T-helper 1 cell treated with Interleukin-12 subunit alpha and Interleukin-12 subunit beta and Interleukin-4 antibody, amounts not matched to agents 30 μg/mL and 1 μg/mL, for 36 hours (primary cell): ENCODE results near the gene ACER3.
"Not testable (repeated sequence)": the region's sequence is repeated elsewhere in the genome, so short reads cannot be mapped to it uniquely, and the experiment has no call there.

Source experiments
- H3K27ac Mint-ChIP-seq: one replicate; pipeline ENCODE4 v1.8.0; 2021; ENCODE audit warnings: mild to moderate bottlenecking, mixed read lengths
- H3K27me3 Mint-ChIP-seq: one replicate; pipeline ENCODE4 v1.8.0; 2021; ENCODE audit warnings: low read depth, mixed read lengths
- H3K36me3 Mint-ChIP-seq: one replicate; pipeline ENCODE4 v1.8.0; 2021; ENCODE audit warnings: low read depth, mixed read lengths
- H3K4me1 Mint-ChIP-seq: one replicate; pipeline ENCODE4 v1.8.0; 2021; ENCODE audit warnings: low read depth, mixed read lengths
- H3K4me3 Mint-ChIP-seq: one replicate; pipeline ENCODE4 v1.8.0; 2021; ENCODE audit warnings: mild to moderate bottlenecking, moderate library complexity, mixed read lengths
- H3K9me3 Mint-ChIP-seq: one replicate; pipeline ENCODE4 v1.8.0; 2021; ENCODE audit warnings: mixed read lengths

ACER3 gene

GRCh38 chr11:77047007-77047927 lies 186.5 kb downstream of the ACER3 start:
- peak overlapping the region; percentile 18 for H3K4me3 Mint-ChIP-seq
- H3K27me3 Mint-ChIP-seq = peaks cover 30% of the 10 kb centered on the region
- no peaks in the 10 kb centered on the region for H3K9me3 Mint-ChIP-seq
- peaks cover 8% of the 10 kb centered on the region for H3K4me1 Mint-ChIP-seq
- no peak overlapping the region for H3K27ac Mint-ChIP-seq
- no peaks in the 10 kb centered on the region for H3K36me3 Mint-ChIP-seq

GRCh38 chr11:77047928-77048446 lies 187.3 kb downstream of the ACER3 start:
- not testable (repeated sequence) for H3K36me3 Mint-ChIP-seq, H3K4me3 Mint-ChIP-seq, H3K4me1 Mint-ChIP-seq, H3K27ac Mint-ChIP-seq, H3K9me3 Mint-ChIP-seq
- H3K27me3 Mint-ChIP-seq = peaks cover 27% of the 10 kb centered on the region

- peaks cover 23% of the 10 kb centered on the region for H3K27me3 Mint-ChIP-seq
- no peak overlapping the region for H3K27ac Mint-ChIP-seq
- H3K36me3 Mint-ChIP-seq = no peaks in the 10 kb centered on the region
- no peaks in the 10 kb centered on the region for H3K9me3 Mint-ChIP-seq
- H3K4me1 Mint-ChIP-seq = peaks cover 8% of the 10 kb centered on the region
- no peak overlapping the region for H3K4me3 Mint-ChIP-seq
Observed at GRCh38 chr11:77049026-77049425, 188.3 kb downstream of the ACER3 start.

DNA sequence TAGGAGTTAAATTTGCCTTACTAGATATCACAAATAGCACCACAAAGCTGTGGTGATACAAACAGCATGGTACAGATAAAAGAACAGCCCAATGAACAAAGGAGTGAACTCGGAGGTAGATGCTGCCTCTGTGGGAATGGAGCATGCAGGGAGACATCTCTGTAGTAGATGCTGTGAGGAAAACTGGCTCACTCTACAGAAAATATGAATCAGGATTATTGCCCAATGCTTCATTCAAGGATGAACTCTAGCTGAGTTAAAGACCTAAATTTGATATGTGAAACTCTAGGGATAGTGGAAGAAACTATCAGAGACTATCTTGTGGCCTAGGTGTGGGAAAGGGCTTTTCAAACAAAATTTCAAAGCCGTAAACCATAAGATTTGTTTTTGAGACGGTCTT lies 190.8 kb downstream of the ACER3 start:
- Mint-ChIP-seq H3K4me1 (peaks cover 4% of the 10 kb centered on the region), H3K4me3 (no peak overlapping the region), H3K9me3 (peaks cover 3% of the 10 kb centered on the region), H3K27ac (no peak overlapping the region), H3K36me3 (no peaks in the 10 kb centered on the region), H3K27me3 (peaks cover 7% of the 10 kb centered on the region)

GRCh38 chr11:77052518-77052917 lies 191.8 kb downstream of the ACER3 start:
- Mint-ChIP-seq H3K4me3 (no peak overlapping the region), H3K27me3 (peaks cover 3% of the 10 kb centered on the region)

DNA sequence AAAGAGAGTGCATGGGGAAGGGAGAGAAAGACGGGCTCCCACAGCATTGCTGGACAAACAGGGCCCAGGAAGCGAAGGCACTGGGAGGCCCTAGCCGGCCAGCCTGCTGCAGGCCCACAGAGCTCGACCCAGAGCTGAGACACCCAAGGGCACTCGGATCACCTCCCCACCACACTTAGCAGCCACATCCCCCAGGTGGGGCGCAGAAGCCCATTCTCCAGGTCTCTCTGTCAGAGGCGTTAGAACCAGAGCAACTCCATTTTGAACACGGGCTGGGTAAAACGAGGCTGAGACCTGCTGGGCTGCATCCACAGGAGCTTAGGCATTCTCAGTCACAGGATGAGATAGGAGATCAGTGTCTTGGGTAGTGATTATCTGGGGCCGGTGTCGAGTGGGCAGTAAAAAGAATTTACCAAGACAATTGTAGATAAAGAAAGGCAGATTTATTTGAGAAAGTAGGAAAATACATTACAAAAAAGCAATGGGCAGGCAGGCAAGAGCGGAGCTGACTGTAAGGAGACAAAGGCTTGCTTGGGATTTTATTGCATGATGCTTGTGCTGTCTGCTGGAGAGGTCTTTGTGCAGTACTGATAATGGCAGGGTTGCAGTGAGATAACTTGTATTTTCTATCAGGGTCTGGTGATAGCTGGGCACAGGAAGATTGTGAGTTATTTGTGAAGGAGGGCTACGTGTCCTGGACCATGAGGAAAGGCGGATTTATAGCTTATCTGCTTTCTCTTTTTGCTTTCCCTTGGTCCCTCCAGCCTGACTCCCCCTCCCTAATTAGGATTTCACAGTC lies 192.7 kb downstream of the ACER3 start:
- H3K4me3 Mint-ChIP-seq = no peak overlapping the region
- H3K36me3 Mint-ChIP-seq = no peaks in the 10 kb centered on the region
- no peak overlapping the region for H3K27ac Mint-ChIP-seq
- H3K9me3 Mint-ChIP-seq = peaks cover 7% of the 10 kb centered on the region
- H3K27me3 Mint-ChIP-seq = peaks cover 3% of the 10 kb centered on the region
- H3K4me1 Mint-ChIP-seq = no peaks in the 10 kb centered on the region

More at GRCh38 chr11:77052518-77052917, 191.8 kb downstream of the ACER3 start:
- no peaks in the 10 kb centered on the region for H3K4me1 Mint-ChIP-seq
- H3K36me3 Mint-ChIP-seq = no peaks in the 10 kb centered on the region
- peaks cover 7% of the 10 kb centered on the region for H3K9me3 Mint-ChIP-seq
- no peak overlapping the region for H3K27ac Mint-ChIP-seq

DNA sequence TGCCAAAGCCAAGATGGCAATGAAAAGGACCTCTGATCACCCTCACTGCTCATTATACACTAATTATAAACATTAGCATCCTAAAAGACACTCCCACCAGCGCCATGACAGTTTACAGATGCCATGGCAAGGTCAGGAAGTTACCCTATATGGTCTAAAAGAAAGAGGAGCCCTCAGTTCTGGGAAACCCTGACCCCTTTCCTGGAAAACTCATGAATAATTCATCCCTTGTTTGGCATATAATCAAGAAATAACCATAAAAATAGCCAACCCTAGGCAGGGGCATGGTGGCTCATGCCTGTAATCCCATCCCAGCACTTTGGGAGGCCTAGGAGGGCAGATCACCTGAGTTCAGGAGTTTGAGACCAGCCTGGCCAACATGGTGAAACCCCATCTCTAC lies 193.4 kb downstream of the ACER3 start:
- H3K4me3 Mint-ChIP-seq = no peak overlapping the region
- H3K9me3 Mint-ChIP-seq = peaks cover 7% of the 10 kb centered on the region
- peaks cover 3% of the 10 kb centered on the region for H3K27me3 Mint-ChIP-seq
- H3K4me1 Mint-ChIP-seq = no peaks in the 10 kb centered on the region
- H3K36me3 Mint-ChIP-seq = no peaks in the 10 kb centered on the region
- no peak overlapping the region for H3K27ac Mint-ChIP-seq

- H3K4me3 Mint-ChIP-seq = no peak overlapping the region
- no peaks in the 10 kb centered on the region for H3K4me1 Mint-ChIP-seq
- H3K36me3 Mint-ChIP-seq = no peaks in the 10 kb centered on the region
- peaks cover 7% of the 10 kb centered on the region for H3K9me3 Mint-ChIP-seq
- H3K27ac Mint-ChIP-seq = no peak overlapping the region
- H3K27me3 Mint-ChIP-seq = peaks cover 8% of the 10 kb centered on the region
Observed at GRCh38 chr11:77055101-77055561, 194.4 kb downstream of the ACER3 start.

DNA sequence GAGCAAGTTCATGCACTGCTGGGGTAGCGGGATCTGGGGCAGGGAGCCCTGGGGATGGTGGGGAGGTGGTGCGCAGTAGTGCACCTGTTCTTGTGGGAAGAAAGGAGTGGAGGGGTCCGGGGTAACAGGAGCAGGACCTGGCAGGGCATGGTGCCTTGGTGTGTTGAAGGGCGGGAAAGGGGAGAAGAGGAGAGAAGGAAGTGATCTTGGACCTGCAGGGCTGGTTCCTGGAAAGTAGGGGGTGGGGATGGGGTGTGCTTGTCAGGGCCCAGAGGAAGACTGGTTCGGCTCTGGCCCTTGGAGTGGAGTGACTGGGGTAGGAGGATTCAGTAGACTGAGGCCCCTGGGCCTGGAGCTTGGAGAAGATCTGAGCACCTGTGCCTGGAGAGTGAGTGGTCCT lies 195.2 kb downstream of the ACER3 start:
- Mint-ChIP-seq H3K4me1 (no peaks in the 10 kb centered on the region), H3K27ac (no peak overlapping the region), H3K27me3 (peaks cover 14% of the 10 kb centered on the region), H3K9me3 (peaks cover 7% of the 10 kb centered on the region), H3K36me3 (no peaks in the 10 kb centered on the region), H3K4me3 (no peak overlapping the region)

DNA sequence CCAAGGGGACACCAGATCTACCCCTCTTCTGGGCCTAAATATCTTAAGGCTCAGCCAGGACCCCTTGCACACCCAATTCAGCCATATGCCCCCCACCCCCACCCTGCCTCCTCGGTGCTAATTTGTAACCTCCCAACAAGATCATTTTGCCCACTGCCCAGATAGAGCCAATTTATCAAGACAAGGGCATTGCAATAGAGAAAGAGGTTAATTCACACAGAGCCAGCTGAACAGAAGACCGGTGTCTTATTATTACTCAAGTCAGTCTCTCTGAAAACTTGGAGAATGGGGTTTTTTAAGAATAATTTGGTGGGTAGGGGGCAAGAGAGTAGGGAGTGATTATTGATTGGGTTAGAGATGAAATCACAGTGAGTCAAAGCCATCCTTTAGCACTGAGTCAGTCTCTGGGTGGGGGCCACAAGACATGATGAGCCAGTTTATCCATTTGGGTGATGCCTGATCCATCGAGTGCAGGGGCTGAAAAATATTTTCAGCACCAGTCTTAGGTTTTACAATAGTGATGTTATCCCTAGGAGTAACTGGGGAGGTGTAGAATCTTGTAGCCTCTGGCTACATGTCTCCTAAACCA lies 196.2 kb downstream of the ACER3 start:
- H3K9me3 Mint-ChIP-seq = peaks cover 7% of the 10 kb centered on the region
- no peak overlapping the region for H3K27ac Mint-ChIP-seq
- H3K4me3 Mint-ChIP-seq = no peak overlapping the region
- H3K4me1 Mint-ChIP-seq = no peaks in the 10 kb centered on the region
- peaks cover 17% of the 10 kb centered on the region for H3K27me3 Mint-ChIP-seq
- no peaks in the 10 kb centered on the region for H3K36me3 Mint-ChIP-seq

DNA sequence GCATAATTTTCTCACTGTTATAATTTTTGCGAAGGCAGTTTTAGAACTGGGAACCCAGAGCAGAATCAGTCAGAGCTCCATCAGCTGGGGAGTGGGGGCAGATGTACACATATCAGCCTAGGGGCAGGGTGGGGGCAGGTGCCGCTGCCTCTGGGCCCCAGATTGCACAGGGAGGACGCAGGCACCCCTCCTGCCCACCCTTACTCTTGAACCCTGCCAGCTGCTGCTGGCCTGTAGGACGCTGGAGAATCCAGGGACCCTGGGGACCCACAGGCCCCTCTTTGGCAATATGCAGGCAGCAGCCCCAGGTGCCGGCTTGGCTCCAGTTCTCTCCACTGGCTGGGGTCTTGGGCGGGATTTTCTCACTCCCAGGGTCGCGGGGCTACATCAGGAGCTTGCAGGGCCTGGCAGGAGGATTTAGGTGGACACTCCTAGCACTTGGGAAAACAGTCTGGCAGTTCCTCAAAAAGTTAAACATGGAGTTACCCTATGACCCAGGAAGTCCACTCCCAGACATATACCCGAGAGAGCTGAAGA lies 197.3 kb downstream of the ACER3 start:
- Mint-ChIP-seq H3K4me3 (no peak overlapping the region), H3K9me3 (peaks cover 7% of the 10 kb centered on the region), H3K4me1 (no peaks in the 10 kb centered on the region), H3K27ac (no peak overlapping the region), H3K27me3 (peaks cover 17% of the 10 kb centered on the region), H3K36me3 (no peaks in the 10 kb centered on the region)

- Mint-ChIP-seq H3K27ac (no peak overlapping the region), H3K36me3 (no peaks in the 10 kb centered on the region), H3K27me3 (peaks cover 23% of the 10 kb centered on the region), H3K4me1 (no peaks in the 10 kb centered on the region), H3K4me3 (no peak overlapping the region), H3K9me3 (peaks cover 7% of the 10 kb centered on the region)
Observed at GRCh38 chr11:77058900-77059299, 198.2 kb downstream of the ACER3 start.

- Mint-ChIP-seq H3K4me3 (no peak overlapping the region), H3K27me3 (peaks cover 26% of the 10 kb centered on the region), H3K4me1 (no peaks in the 10 kb centered on the region), H3K27ac (no peak overlapping the region), H3K36me3 (no peaks in the 10 kb centered on the region), H3K9me3 (peaks cover 7% of the 10 kb centered on the region)
Observed at GRCh38 chr11:77059806-77060205, 199.1 kb downstream of the ACER3 start.

- Mint-ChIP-seq H3K36me3 (no peaks in the 10 kb centered on the region), H3K27me3 (peaks cover 30% of the 10 kb centered on the region), H3K4me3 (no peak overlapping the region), H3K9me3 (peaks cover 7% of the 10 kb centered on the region), H3K27ac (no peak overlapping the region), H3K4me1 (no peaks in the 10 kb centered on the region)
Observed at GRCh38 chr11:77060234-77060633, 199.5 kb downstream of the ACER3 start.
